ENCODE results near the gene DBH.

DNA sequence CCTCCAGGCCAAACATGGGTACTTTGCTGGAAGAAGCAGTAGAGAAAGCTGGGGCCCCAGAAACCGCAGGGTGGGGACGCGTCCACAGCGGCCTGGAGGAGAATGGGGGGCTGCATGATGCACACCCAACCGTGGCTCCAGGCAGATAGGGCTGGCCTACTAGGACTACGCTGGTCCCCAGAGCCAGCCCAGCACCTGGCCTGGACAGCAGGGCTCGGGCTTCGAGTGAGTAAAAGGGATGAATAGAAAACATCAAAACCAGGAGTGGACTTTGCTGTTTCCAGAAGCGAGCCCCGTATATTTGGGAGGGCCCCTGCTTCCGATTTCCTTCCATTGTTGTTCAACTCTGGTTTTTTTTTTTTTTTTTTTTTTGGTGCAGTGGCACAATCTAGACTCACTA is 30.7 kb downstream of the DBH start:
- TF ChIP-seq, protein P1, sequence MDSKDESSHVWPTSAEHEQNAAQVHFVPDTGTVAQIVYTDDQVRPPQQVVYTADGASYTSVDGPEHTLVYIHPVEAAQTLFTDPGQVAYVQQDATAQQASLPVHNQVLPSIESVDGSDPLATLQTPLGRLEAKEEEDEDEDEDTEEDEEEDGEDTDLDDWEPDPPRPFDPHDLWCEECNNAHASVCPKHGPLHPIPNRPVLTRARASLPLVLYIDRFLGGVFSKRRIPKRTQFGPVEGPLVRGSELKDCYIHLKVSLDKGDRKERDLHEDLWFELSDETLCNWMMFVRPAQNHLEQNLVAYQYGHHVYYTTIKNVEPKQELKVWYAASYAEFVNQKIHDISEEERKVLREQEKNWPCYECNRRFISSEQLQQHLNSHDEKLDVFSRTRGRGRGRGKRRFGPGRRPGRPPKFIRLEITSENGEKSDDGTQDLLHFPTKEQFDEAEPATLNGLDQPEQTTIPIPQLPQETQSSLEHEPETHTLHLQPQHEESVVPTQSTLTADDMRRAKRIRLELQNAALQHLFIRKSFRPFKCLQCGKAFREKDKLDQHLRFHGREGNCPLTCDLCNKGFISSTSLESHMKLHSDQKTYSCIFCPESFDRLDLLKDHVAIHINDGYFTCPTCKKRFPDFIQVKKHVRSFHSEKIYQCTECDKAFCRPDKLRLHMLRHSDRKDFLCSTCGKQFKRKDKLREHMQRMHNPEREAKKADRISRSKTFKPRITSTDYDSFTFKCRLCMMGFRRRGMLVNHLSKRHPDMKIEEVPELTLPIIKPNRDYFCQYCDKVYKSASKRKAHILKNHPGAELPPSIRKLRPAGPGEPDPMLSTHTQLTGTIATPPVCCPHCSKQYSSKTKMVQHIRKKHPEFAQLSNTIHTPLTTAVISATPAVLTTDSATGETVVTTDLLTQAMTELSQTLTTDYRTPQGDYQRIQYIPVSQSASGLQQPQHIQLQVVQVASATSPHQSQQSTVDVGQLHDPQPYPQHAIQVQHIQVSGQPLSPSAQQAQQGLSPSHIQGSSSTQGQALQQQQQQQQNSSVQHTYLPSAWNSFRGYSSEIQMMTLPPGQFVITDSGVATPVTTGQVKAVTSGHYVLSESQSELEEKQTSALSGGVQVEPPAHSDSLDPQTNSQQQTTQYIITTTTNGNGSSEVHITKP (CRISPR knock-in tag; IDR thresholded peaks at IDR 0.05; ENCODE audit: low read depth) = no peak
- TF ChIP-seq ZBTB7A (CRISPR knock-in tag; IDR thresholded peaks at IDR 0.05) (no peak), FOXC1 (CRISPR knock-in tag; IDR thresholded peaks at IDR 0.05; ENCODE audit: borderline replicate concordance) (no peak), TBX2 (CRISPR knock-in tag; IDR thresholded peaks at IDR 0.05; ENCODE audit: borderline replicate concordance) (no peak), AHR (CRISPR knock-in tag; IDR thresholded peaks at IDR 0.05) (no peak), SETDB1 (CRISPR knock-in tag; IDR thresholded peaks at IDR 0.05; ENCODE audit: borderline replicate concordance) (no peak), ARHGAP35 (CRISPR knock-in tag; IDR thresholded peaks at IDR 0.05; ENCODE audit: borderline replicate concordance) (no peak), PPARG (CRISPR knock-in tag; conservative IDR thresholded peaks at IDR 0.05) (no peak), ZNF761 (CRISPR knock-in tag; conservative IDR thresholded peaks at IDR 0.05) (no peak), RAD21 (CRISPR knock-in tag; IDR thresholded peaks at IDR 0.05) (no peak)
- TF ChIP-seq, protein P2, sequence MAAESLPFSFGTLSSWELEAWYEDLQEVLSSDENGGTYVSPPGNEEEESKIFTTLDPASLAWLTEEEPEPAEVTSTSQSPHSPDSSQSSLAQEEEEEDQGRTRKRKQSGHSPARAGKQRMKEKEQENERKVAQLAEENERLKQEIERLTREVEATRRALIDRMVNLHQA (CRISPR knock-in tag; IDR thresholded peaks at IDR 0.05) = no peak
- TF ChIP-seq, protein P3, sequence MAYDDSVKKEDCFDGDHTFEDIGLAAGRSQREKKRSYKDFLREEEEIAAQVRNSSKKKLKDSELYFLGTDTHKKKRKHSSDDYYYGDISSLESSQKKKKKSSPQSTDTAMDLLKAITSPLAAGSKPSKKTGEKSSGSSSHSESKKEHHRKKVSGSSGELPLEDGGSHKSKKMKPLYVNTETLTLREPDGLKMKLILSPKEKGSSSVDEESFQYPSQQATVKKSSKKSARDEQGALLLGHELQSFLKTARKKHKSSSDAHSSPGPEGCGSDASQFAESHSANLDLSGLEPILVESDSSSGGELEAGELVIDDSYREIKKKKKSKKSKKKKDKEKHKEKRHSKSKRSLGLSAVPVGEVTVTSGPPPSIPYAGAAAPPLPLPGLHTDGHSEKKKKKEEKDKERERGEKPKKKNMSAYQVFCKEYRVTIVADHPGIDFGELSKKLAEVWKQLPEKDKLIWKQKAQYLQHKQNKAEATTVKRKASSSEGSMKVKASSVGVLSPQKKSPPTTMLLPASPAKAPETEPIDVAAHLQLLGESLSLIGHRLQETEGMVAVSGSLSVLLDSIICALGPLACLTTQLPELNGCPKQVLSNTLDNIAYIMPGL (CRISPR knock-in tag; IDR thresholded peaks at IDR 0.05; ENCODE audit: borderline replicate concordance in 1 of 2, low read depth in 1 of 2) = no peak
- TF ChIP-seq, protein P4, sequence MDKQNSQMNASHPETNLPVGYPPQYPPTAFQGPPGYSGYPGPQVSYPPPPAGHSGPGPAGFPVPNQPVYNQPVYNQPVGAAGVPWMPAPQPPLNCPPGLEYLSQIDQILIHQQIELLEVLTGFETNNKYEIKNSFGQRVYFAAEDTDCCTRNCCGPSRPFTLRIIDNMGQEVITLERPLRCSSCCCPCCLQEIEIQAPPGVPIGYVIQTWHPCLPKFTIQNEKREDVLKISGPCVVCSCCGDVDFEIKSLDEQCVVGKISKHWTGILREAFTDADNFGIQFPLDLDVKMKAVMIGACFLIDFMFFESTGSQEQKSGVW (CRISPR knock-in tag; IDR thresholded peaks at IDR 0.05; ENCODE audit: borderline replicate concordance) = no peak
- TF ChIP-seq, protein P5, sequence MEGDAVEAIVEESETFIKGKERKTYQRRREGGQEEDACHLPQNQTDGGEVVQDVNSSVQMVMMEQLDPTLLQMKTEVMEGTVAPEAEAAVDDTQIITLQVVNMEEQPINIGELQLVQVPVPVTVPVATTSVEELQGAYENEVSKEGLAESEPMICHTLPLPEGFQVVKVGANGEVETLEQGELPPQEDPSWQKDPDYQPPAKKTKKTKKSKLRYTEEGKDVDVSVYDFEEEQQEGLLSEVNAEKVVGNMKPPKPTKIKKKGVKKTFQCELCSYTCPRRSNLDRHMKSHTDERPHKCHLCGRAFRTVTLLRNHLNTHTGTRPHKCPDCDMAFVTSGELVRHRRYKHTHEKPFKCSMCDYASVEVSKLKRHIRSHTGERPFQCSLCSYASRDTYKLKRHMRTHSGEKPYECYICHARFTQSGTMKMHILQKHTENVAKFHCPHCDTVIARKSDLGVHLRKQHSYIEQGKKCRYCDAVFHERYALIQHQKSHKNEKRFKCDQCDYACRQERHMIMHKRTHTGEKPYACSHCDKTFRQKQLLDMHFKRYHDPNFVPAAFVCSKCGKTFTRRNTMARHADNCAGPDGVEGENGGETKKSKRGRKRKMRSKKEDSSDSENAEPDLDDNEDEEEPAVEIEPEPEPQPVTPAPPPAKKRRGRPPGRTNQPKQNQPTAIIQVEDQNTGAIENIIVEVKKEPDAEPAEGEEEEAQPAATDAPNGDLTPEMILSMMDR (CRISPR knock-in tag; IDR thresholded peaks at IDR 0.05) = no peak

Data from HepG2 (cell line).